Measurements from ENCODE around the gene NPHS1.

DNA sequence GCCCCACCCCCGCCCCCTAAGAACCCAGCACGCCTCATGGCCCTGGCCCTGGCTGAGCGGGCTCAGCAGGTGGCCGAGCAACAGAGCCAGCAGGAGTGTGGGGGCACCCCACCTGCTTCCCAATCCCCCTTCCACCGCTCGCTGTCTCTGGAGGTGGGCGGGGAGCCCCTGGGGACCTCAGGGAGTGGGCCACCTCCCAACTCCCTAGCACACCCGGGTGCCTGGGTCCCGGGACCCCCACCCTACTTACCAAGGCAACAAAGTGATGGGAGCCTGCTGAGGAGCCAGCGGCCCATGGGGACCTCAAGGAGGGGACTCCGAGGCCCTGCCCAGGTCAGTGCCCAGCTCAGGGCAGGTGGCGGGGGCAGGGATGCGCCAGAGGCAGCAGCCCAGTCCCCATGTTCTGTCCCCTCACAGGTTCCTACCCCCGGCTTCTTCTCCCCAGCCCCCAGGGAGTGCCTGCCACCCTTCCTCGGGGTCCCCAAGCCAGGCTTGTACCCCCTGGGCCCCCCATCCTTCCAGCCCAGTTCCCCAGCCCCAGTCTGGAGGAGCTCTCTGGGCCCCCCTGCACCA is 65.0 kb downstream of the NPHS1 start:
- TF ChIP-seq, protein P1, sequence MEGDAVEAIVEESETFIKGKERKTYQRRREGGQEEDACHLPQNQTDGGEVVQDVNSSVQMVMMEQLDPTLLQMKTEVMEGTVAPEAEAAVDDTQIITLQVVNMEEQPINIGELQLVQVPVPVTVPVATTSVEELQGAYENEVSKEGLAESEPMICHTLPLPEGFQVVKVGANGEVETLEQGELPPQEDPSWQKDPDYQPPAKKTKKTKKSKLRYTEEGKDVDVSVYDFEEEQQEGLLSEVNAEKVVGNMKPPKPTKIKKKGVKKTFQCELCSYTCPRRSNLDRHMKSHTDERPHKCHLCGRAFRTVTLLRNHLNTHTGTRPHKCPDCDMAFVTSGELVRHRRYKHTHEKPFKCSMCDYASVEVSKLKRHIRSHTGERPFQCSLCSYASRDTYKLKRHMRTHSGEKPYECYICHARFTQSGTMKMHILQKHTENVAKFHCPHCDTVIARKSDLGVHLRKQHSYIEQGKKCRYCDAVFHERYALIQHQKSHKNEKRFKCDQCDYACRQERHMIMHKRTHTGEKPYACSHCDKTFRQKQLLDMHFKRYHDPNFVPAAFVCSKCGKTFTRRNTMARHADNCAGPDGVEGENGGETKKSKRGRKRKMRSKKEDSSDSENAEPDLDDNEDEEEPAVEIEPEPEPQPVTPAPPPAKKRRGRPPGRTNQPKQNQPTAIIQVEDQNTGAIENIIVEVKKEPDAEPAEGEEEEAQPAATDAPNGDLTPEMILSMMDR (conservative IDR thresholded peaks at IDR 0.05 in 1 of 2, IDR thresholded peaks at IDR 0.05 in 1 of 2; ENCODE audit: extremely low read depth in 1 of 2, insufficient read depth in 1 of 2, low read depth in 1 of 2, low read length in 2 of 2) = no peak
- no peak for TF ChIP-seq EZH2 (IDR thresholded peaks at IDR 0.05; ENCODE audit: borderline replicate concordance, low read length)
